HCT116 (cell line): ENCODE data around the gene ACVR1. TPM values are rescaled to one million over a fixed set of nuclear protein-coding genes. Genes with fewer than 3 reads are reported as not detected.

ENCODE experiments used
- ATAC-seq: fragments of 200-7000 bp; cut with Tn5 transposase; 2 replicates; pipeline ENCODE4 v1.9.1; 2020; ENCODE audit warnings: mild to moderate bottlenecking, moderate library complexity
- BruUV-seq: library from RNA; stranded (reverse); fragments of 400-500 nt; replicated peaks from 2 replicates; lab custom pipeline; 2021; lab: Mats Ljungman, UMichigan
- CTCF ChIA-PET: fragments of 300-600 bp; sonication (Branson Sonifier 250); formaldehyde crosslinking; loops from one replicate; lab custom pipeline; 2021; ENCODE audit warnings: antibody characterized with exemption; lab: Charles Lee
- POLR2A ChIA-PET: fragments of 300-600, 350-600 bp; sonication (Branson Sonifier 250); formaldehyde crosslinking; loops from one replicate; lab custom pipeline; 2021; ENCODE audit warnings: antibody characterized with exemption; lab: Charles Lee
- RAD21 ChIA-PET, 2 experiments: fragments of 300-600 bp; sonication (Branson Sonifier 250); formaldehyde crosslinking; loops; one replicate each; lab custom pipeline; 2023; ENCODE audit warnings: low total read pairs in 2 of 2; ENCODE audit not compliant: uncharacterized antibody in 2 of 2, unreplicated experiment in 2 of 2, low non-redundant PET in 1 of 2; lab: Charles Lee
- DNase-seq: peaks from one replicate; pipeline ENCODE4 v3.0.0-alpha.2; 2010; ENCODE audit warnings: low read depth, low spot score
- H2AFZ ChIP-seq: fragments of 200-600 bp; shearing (Covaris generic), sonication (generic); 2 replicates; pipeline ENCODE4 v1.6.1; 2017; ENCODE audit warnings: low read depth, mixed run types, mixed read lengths, antibody characterized with exemption, low read length; ENCODE audit not compliant: poor library complexity, severe bottlenecking
- H3K27ac ChIP-seq: 2 replicates; pipeline ENCODE4 v1.5.1; 2012; ENCODE audit warnings: low read depth, low read length
- H3K27me3 ChIP-seq: fragments of 200-600 bp; sonication (generic); 2 replicates; pipeline ENCODE4 v1.6.1; 2016; ENCODE audit warnings: mixed run types, low read length, mixed read lengths; ENCODE audit not compliant: insufficient read depth
- H3K36me3 ChIP-seq, 2 experiments: fragments of 200-500 bp in 1 of 2; fragments of 200-600 bp in 1 of 2; sonication (Bioruptor generic) in 1 of 2; sonication (generic) in 1 of 2; 2 replicates each; pipeline versions ENCODE4 v1.5.1 to v1.6.1; 2014 to 2016; ENCODE audit warnings: low read length in 2 of 2, inconsistent platforms in 1 of 2, mixed read lengths in 1 of 2, mixed run types in 1 of 2; ENCODE audit not compliant: insufficient read depth in 2 of 2, control insufficient read depth in 1 of 2
- H3K4me1 ChIP-seq, 2 experiments: fragments of 200-600 bp in 1 of 2; sonication (generic) in 1 of 2; 2 replicates each; pipeline versions ENCODE4 v1.5.1 to v1.6.1; 2012 to 2017; ENCODE audit warnings: low read length in 2 of 2, inconsistent platforms in 1 of 2, mild to moderate bottlenecking in 1 of 2, mixed read lengths in 1 of 2, mixed run types in 1 of 2, moderate library complexity in 1 of 2; ENCODE audit not compliant: insufficient read depth in 2 of 2, control insufficient read depth in 1 of 2
- H3K4me2 ChIP-seq: fragments of 200-600 bp; sonication (generic); 2 replicates; pipeline ENCODE4 v1.6.1; 2017; ENCODE audit warnings: mixed run types, low read length, mixed read lengths
- H3K4me3 ChIP-seq, 2 experiments: fragments of 200-600 bp in 1 of 2; sonication (generic) in 1 of 2; replicated peaks in 1 of 2; 2 replicates each; pipeline ENCODE4 v1.5.1; 2011 to 2016; ENCODE audit warnings: low read length in 2 of 2, control low read depth in 1 of 2, low read depth in 1 of 2, mild to moderate bottlenecking in 1 of 2, mixed read lengths in 1 of 2, mixed run types in 1 of 2
- H3K79me2 ChIP-seq: fragments of 200-600 bp; sonication (generic); 2 replicates; pipeline ENCODE4 v1.6.1; 2017; ENCODE audit warnings: mild to moderate bottlenecking, mixed run types, low read length, moderate library complexity, mixed read lengths; ENCODE audit not compliant: insufficient read depth
- H3K9ac ChIP-seq: fragments of 200-600 bp; sonication (generic); 2 replicates; pipeline ENCODE4 v1.6.1; 2016; ENCODE audit warnings: low read length, mixed read lengths
- H3K9me2 ChIP-seq: fragments of 200-600 bp; sonication (generic), shearing (Covaris generic); 2 replicates; pipeline ENCODE4 v1.6.1; 2017; ENCODE audit warnings: mixed run types, mild to moderate bottlenecking, moderate library complexity; ENCODE audit not compliant: insufficient read depth
- H3K9me3 ChIP-seq, 2 experiments: fragments of 200-500 bp in 1 of 2; fragments of 200-600 bp in 1 of 2; sonication (Bioruptor generic) in 1 of 2; sonication (generic) in 1 of 2; 2 replicates each; pipeline ENCODE4 v1.6.1; 2014 to 2017; ENCODE audit warnings: low read length in 2 of 2, mixed read lengths in 2 of 2, inconsistent platforms in 1 of 2, low read depth in 1 of 2, mild to moderate bottlenecking in 1 of 2, mixed run types in 1 of 2, moderate library complexity in 1 of 2; ENCODE audit not compliant: control insufficient read depth in 1 of 2, insufficient read depth in 1 of 2
- H4K20me1 ChIP-seq: fragments of 200-600 bp; sonication (generic), shearing (Covaris generic); 2 replicates; pipeline ENCODE4 v1.6.1; 2017; ENCODE audit warnings: mixed run types, mild to moderate bottlenecking, moderate library complexity; ENCODE audit not compliant: insufficient read depth
- ATF3 ChIP-seq: IDR thresholded peaks from 2 replicates; pipeline ENCODE4 v1.6.1; 2012
- ELF1 ChIP-seq: IDR thresholded peaks from 2 replicates; pipeline ENCODE4 v1.6.1; 2012; ENCODE audit warnings: low read depth, borderline replicate concordance
- EZH2 ChIP-seq: fragments of 200-600 bp; sonication (generic); IDR thresholded peaks from 2 replicates; pipeline ENCODE4 v1.6.1; 2017; ENCODE audit warnings: antibody characterized with exemption, mixed run types
- EZH2phosphoT487 ChIP-seq: fragments of 200-600 bp; IDR thresholded peaks from 2 replicates; pipeline ENCODE4 v1.6.1; 2018; ENCODE audit warnings: antibody characterized with exemption, borderline replicate concordance
- FOSL1 ChIP-seq: IDR thresholded peaks from 2 replicates; pipeline ENCODE4 v1.6.1; 2012; ENCODE audit warnings: low read depth
- POLR2A ChIP-seq: IDR thresholded peaks from 2 replicates; pipeline ENCODE4 v1.7.0; 2011; ENCODE audit warnings: borderline replicate concordance; ENCODE audit not compliant: insufficient read depth, insufficient read length; ENCODE audit errors: extremely low read depth
- POLR2AphosphoS5 ChIP-seq: IDR thresholded peaks from 2 replicates; pipeline ENCODE4 v1.6.1; 2011; ENCODE audit warnings: mild to moderate bottlenecking, low read depth, low read length, moderate library complexity
- RAD21 ChIP-seq: IDR thresholded peaks from 2 replicates; pipeline ENCODE4 v1.6.1; 2012; ENCODE audit warnings: low read depth, mild to moderate bottlenecking
- REST ChIP-seq: IDR thresholded peaks from 2 replicates; pipeline ENCODE4 v1.6.1; 2012; ENCODE audit warnings: low read depth
- SRF ChIP-seq: IDR thresholded peaks from 2 replicates; pipeline ENCODE4 v1.6.1; 2012; ENCODE audit warnings: low read depth
- TCF7L2 ChIP-seq: IDR thresholded peaks from 2 replicates; pipeline ENCODE4 v1.7.0; 2011; ENCODE audit warnings: borderline replicate concordance, inconsistent platforms; ENCODE audit not compliant: insufficient read depth, insufficient read length; ENCODE audit errors: extremely low read depth
- YY1 ChIP-seq: IDR thresholded peaks from 2 replicates; pipeline ENCODE4 v1.6.1; 2011; ENCODE audit warnings: low read length, low read depth, moderate library complexity, mild to moderate bottlenecking; ENCODE audit not compliant: insufficient replicate concordance; ENCODE audit errors: extremely low read depth
- ZBTB33 ChIP-seq: IDR thresholded peaks from 2 replicates; pipeline ENCODE4 v1.6.1; 2011; ENCODE audit warnings: mild to moderate bottlenecking, low read length, moderate library complexity; ENCODE audit not compliant: insufficient replicate concordance; ENCODE audit errors: extremely low read depth
- ZFX ChIP-seq: fragments of 450-650 bp; IDR thresholded peaks from 2 replicates; pipeline ENCODE4 v1.6.1; 2017
- ZNF274 ChIP-seq: fragments of 200-500 bp; sonication (Bioruptor generic); IDR thresholded peaks from 2 replicates; pipeline ENCODE4 v1.6.1; 2014; ENCODE audit warnings: mild to moderate bottlenecking, low read depth, low read length, inconsistent platforms
- intact Hi-C: fragments of 100-400 bp; cut with micrococcal nuclease; formaldehyde crosslinking; loops from 2 replicates; pipeline ENCODE4 v1.10.0; 2022
- total RNA-seq: library from RNA; stranded (reverse); gene quantifications from one replicate; pipeline ENCODE4 v1.2.1, GENCODE V29; 2021; ENCODE audit not compliant: unreplicated experiment

Gene ACVR1
- total RNA-seq, 1 experiment from 2014 or later: 16.9 TPM

GRCh38 chr2:157727693-157728092, 148.4 kb downstream of the ACVR1 start:
- no peak overlapping the region for H3K27ac ChIP-seq
- no peaks in the 10 kb centered on the region for H3K79me2 ChIP-seq
- no peaks in the 10 kb centered on the region for H3K9me2 ChIP-seq
- H3K4me2 ChIP-seq: no peak overlapping the region
- no peaks in the 10 kb centered on the region for H4K20me1 ChIP-seq
- ATAC-seq: no peak
- RAD21 ChIA-PET: no interaction called here
- intact Hi-C loops: no loop called here
- peaks cover 0 to 4% of the 10 kb centered on the region in 2 experiments; a peak in 1 of 4 replicates for H3K9me3 ChIP-seq
- H3K4me1 ChIP-seq: no peaks in the 10 kb centered on the region
- BruUV-seq: no TSS peak
- H3K36me3 ChIP-seq: no peaks in the 10 kb centered on the region; a peak in 1 of 4 replicates
- CTCF ChIA-PET: no interaction called here
- no peaks in the 10 kb centered on the region for H3K27me3 ChIP-seq
- no peak overlapping the region for H3K4me3 ChIP-seq
- no peak for DNase-seq
- H2AFZ ChIP-seq: no peak overlapping the region
- no peak overlapping the region for H3K9ac ChIP-seq
- POLR2A ChIA-PET: no interaction called here
- TF ChIP-seq SRF (no peak), YY1 (no peak), ELF1 (no peak), FOSL1 (no peak)

GRCh38 chr2:157726946-157727345, 149.2 kb downstream of the ACVR1 start:
- no peaks in the 10 kb centered on the region for H3K27me3 ChIP-seq
- intact Hi-C loops: no loop called here
- H3K27ac ChIP-seq: no peak overlapping the region
- no peaks in the 10 kb centered on the region for H3K4me1 ChIP-seq
- H3K4me3 ChIP-seq: no peak overlapping the region
- H3K79me2 ChIP-seq: no peaks in the 10 kb centered on the region
- H3K4me2 ChIP-seq: no peak overlapping the region
- H2AFZ ChIP-seq: no peak overlapping the region
- ATAC-seq (no peak), DNase-seq (no peak)
- ChIA-PET POLR2A (no interaction called here), CTCF (no interaction called here), RAD21 (no interaction called here)
- H3K9ac ChIP-seq: no peak overlapping the region
- BruUV-seq: no TSS peak
- peaks cover 4% of the 10 kb centered on the region in 2 experiments; a peak in 1 of 4 replicates for H3K9me3 ChIP-seq
- no peaks in the 10 kb centered on the region; a peak in 1 of 4 replicates for H3K36me3 ChIP-seq
- no peaks in the 10 kb centered on the region for H3K9me2 ChIP-seq
- no peaks in the 10 kb centered on the region for H4K20me1 ChIP-seq
- TF ChIP-seq ZFX (no peak), ZNF274 (no peak), POLR2AphosphoS5 (no peak), EZH2 (no peak), EZH2phosphoT487 (no peak), ZBTB33 (no peak), POLR2A (no peak), YY1 (no peak), RAD21 (no peak), ATF3 (no peak), TCF7L2 (no peak), REST (no peak)
